Ishikawa (cell line): ENCODE results near the gene VRK3.

Experiments
- CEBPB ChIP-seq: IDR thresholded peaks from 2 replicates; pipeline ENCODE4 v1.6.1; 2012
- EGR1 ChIP-seq: IDR thresholded peaks from 2 replicates; pipeline ENCODE4 v1.6.1; 2012
- EP300 ChIP-seq: IDR thresholded peaks from 2 replicates; pipeline ENCODE4 v1.6.1; 2012; ENCODE audit warnings: borderline replicate concordance
- FOXM1 ChIP-seq: IDR thresholded peaks from 2 replicates; pipeline ENCODE4 v1.6.1; 2012; ENCODE audit warnings: low read depth, borderline replicate concordance
- MAX ChIP-seq: IDR thresholded peaks from 2 replicates; pipeline ENCODE4 v1.6.1; 2012
- NFIC ChIP-seq: IDR thresholded peaks from 2 replicates; pipeline ENCODE4 v1.6.1; 2012
- REST ChIP-seq: IDR thresholded peaks from 2 replicates; pipeline ENCODE4 v1.6.1; 2012; ENCODE audit warnings: low read depth, mild to moderate bottlenecking
- TAF1 ChIP-seq: IDR thresholded peaks from 2 replicates; pipeline ENCODE4 v1.6.1; 2012; ENCODE audit warnings: low read depth, mild to moderate bottlenecking
- TCF12 ChIP-seq: IDR thresholded peaks from 2 replicates; pipeline ENCODE4 v1.6.1; 2012; ENCODE audit warnings: low read depth
- USF1 ChIP-seq: IDR thresholded peaks from 2 replicates; pipeline ENCODE4 v1.6.1; 2012
- YY1 ChIP-seq: IDR thresholded peaks from 2 replicates; pipeline ENCODE4 v1.6.1; 2012; ENCODE audit warnings: low read depth
- ZBTB7A ChIP-seq: IDR thresholded peaks from 2 replicates; pipeline ENCODE4 v1.6.1; 2012; ENCODE audit warnings: low read depth

GRCh38 chr19:49932731-49933131, 92.4 kb downstream of the VRK3 start:
- no peak for TF ChIP-seq MAX
- no peak for TF ChIP-seq TAF1
- no peak for TF ChIP-seq EGR1
- no peak for TF ChIP-seq CEBPB
- no peak for TF ChIP-seq YY1
- no peak for TF ChIP-seq EP300
- TF ChIP-seq NFIC, result no peak
- TF ChIP-seq USF1, result no peak
- TF ChIP-seq ZBTB7A, result no peak
- no peak for TF ChIP-seq REST
- TF ChIP-seq FOXM1, result no peak
- TF ChIP-seq TCF12, result no peak
